ENCODE results near the gene TBC1D9. TPM values are rescaled to one million over a fixed set of nuclear protein-coding genes. Genes with fewer than 3 reads are reported as not detected.
A peak's percentile ranks its signal among the peaks of the same experiment; 100 is the strongest.

The TBC1D9 gene
- polyA plus RNA-seq, 3 donors: 13.6 to 33.5 (median 21.0) TPM

DNA sequence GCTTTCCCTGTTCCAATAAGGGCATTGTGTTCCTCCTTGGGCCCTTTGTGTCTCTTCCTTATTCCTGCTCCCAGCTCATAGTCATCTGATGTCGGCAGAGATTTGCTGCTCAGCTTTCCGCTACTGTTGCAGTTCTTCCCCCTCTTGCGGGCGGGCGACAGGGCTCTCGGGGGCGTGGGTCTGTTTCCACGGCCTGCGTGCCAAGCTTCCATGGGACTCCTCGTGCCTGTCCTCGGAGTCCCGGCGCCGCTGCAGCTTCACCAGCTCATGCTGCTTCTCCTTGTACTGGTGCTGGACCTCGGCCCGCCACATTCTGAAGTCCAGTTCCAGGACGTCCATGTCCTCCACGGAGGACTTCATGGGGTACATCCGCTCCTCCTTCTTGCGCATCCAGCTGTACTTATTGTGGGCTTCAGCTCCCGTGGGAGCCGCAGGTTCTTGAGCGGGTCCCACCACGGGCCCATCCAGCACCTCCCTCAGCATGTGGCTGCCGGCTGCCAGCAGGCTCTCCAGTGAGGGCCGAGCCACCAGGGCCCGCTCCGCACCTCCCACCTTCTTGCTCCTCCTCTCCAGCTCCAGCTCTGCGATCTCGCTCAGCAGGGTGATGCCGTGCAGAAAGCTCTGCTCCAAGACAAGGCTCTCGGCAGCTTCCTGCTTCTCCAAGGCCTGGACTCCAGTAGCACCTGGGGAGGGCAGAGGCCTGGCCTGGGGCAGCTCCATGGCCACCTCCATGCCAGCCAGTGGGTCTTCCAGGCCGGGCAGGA lies 113.3 kb downstream of the TBC1D9 start:
- Histone ChIP-seq H3K27me3 (ENCODE audit: control insufficient read depth in 2 of 2, insufficient read depth in 2 of 2, low read length in 2 of 2) (no peaks in the 10 kb centered on the region), H2AFZ (ENCODE audit: insufficient read depth, low read depth, low read length, poor library complexity, severe bottlenecking) (no peak overlapping the region), H3K36me3 (replicated peaks in 1 of 2; ENCODE audit: control insufficient read depth in 1 of 2, insufficient read depth in 2 of 2, low read length in 2 of 2) (peaks cover 38 to 69% of the 10 kb centered on the region in 2 donors), H3K9ac (ENCODE audit: insufficient read depth, low read length, poor library complexity, severe bottlenecking) (no peak overlapping the region), H3K4me3 (replicated peaks in 1 of 3; ENCODE audit: low read depth in 2 of 3, low read length in 3 of 3) (no peak overlapping the region), H3K4me1 (ENCODE audit: control insufficient read depth in 1 of 2, insufficient read depth in 2 of 2, low read length in 2 of 2) (no peaks in the 10 kb centered on the region), H4K20me1 (ENCODE audit: insufficient read depth, low read length) (peaks cover 39% of the 10 kb centered on the region), H3K79me2 (ENCODE audit: insufficient read depth, low read length) (no peaks in the 10 kb centered on the region), H3K9me3 (replicated peaks in 1 of 2; ENCODE audit: control insufficient read depth in 1 of 2, insufficient read depth in 1 of 2, low read length in 2 of 2) (no peaks in the 10 kb centered on the region), H3K4me2 (replicated peaks; ENCODE audit: extremely low read depth, low read length, poor library complexity, severe bottlenecking) (no peak overlapping the region), H3K27ac (ENCODE audit: low read depth in 1 of 2, low read length in 2 of 2) (no peak overlapping the region)
- H3K9me3 Mint-ChIP-seq: peaks cover 0 to 3% (median 1%) of the 10 kb centered on the region in 7 donors
- peaks cover 55 to 70% of the 10 kb centered on the region in 2 donors for H3K36me3 Mint-ChIP-seq
- no peaks in the 10 kb centered on the region for H3K27me3 Mint-ChIP-seq (ENCODE audit: low read depth in 3 of 3)
- no peak for DNase-seq
- TF ChIP-seq, protein P1, sequence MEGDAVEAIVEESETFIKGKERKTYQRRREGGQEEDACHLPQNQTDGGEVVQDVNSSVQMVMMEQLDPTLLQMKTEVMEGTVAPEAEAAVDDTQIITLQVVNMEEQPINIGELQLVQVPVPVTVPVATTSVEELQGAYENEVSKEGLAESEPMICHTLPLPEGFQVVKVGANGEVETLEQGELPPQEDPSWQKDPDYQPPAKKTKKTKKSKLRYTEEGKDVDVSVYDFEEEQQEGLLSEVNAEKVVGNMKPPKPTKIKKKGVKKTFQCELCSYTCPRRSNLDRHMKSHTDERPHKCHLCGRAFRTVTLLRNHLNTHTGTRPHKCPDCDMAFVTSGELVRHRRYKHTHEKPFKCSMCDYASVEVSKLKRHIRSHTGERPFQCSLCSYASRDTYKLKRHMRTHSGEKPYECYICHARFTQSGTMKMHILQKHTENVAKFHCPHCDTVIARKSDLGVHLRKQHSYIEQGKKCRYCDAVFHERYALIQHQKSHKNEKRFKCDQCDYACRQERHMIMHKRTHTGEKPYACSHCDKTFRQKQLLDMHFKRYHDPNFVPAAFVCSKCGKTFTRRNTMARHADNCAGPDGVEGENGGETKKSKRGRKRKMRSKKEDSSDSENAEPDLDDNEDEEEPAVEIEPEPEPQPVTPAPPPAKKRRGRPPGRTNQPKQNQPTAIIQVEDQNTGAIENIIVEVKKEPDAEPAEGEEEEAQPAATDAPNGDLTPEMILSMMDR (IDR thresholded peaks at IDR 0.05): no peak
- H3K4me3 Mint-ChIP-seq: no peak overlapping the region
- H3K4me1 Mint-ChIP-seq: no peaks in the 10 kb centered on the region
- peak overlapping the region in 2 of 7 donors; percentile 17 to 50 for H3K27ac Mint-ChIP-seq
- WGBS (ENCODE audit: insufficient coverage): 96% methylated on average over 32 of the region's 33 CpGs
- intact Hi-C loops (cut with micrococcal nuclease): no loop called here

DNA sequence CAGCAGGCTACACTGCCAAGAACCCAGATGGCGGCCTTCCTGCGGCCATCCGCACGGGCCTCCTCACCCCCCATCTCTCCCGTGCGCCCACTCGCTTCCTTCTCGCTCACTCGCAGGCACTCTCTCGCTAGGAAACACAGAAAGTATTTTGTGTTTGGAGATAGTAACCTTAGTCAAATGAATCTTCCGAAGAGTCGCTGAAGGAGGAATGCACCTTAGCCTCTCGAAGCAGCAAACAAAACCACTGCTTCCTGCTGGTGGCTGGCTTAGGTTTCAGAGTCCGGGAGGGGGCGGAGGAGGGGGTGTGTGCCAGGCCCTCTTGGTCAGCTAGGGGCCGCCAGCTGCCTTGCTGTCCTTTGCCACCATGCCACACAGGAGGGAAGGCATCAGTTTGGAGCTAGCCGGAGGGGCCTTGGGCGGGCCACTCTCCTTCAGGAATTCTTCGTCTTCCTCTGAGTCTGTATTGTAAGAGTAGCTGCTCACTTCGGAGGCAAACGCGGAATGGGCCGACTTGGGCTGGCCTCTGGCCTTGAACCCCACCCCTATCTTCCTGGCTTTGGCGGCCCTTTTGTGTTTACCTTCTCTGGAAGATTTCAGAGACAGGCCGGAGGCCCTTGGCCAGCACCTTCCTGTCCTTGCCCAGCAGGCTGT lies 114.3 kb downstream of the TBC1D9 start:
- Histone ChIP-seq H3K4me1 (ENCODE audit: control insufficient read depth in 1 of 2, insufficient read depth in 2 of 2, low read length in 2 of 2) (no peaks in the 10 kb centered on the region), H3K36me3 (replicated peaks in 1 of 2; ENCODE audit: control insufficient read depth in 1 of 2, insufficient read depth in 2 of 2, low read length in 2 of 2) (peaks cover 41 to 69% of the 10 kb centered on the region in 2 donors), H3K27me3 (ENCODE audit: control insufficient read depth in 2 of 2, insufficient read depth in 2 of 2, low read length in 2 of 2) (no peaks in the 10 kb centered on the region), H3K4me2 (replicated peaks; ENCODE audit: extremely low read depth, low read length, poor library complexity, severe bottlenecking) (no peak overlapping the region), H4K20me1 (ENCODE audit: insufficient read depth, low read length) (peaks cover 37% of the 10 kb centered on the region), H3K9me3 (replicated peaks in 1 of 2; ENCODE audit: control insufficient read depth in 1 of 2, insufficient read depth in 1 of 2, low read length in 2 of 2) (no peaks in the 10 kb centered on the region), H3K79me2 (ENCODE audit: insufficient read depth, low read length) (no peaks in the 10 kb centered on the region), H3K4me3 (replicated peaks in 1 of 3; ENCODE audit: low read depth in 2 of 3, low read length in 3 of 3) (no peak overlapping the region), H3K9ac (ENCODE audit: insufficient read depth, low read length, poor library complexity, severe bottlenecking) (no peak overlapping the region), H3K27ac (ENCODE audit: low read depth in 1 of 2, low read length in 2 of 2) (no peak overlapping the region), H2AFZ (ENCODE audit: insufficient read depth, low read depth, low read length, poor library complexity, severe bottlenecking) (no peak overlapping the region)
- H3K36me3 Mint-ChIP-seq: peaks cover 54 to 70% of the 10 kb centered on the region in 2 donors
- TF ChIP-seq, protein P1 (IDR thresholded peaks at IDR 0.05): no peak
- 62% methylated on average over 11 of the region's 25 CpGs for WGBS (ENCODE audit: insufficient coverage)
- H3K27me3 Mint-ChIP-seq (ENCODE audit: low read depth in 3 of 3): peaks cover 0 to 2% (median 0%) of the 10 kb centered on the region in 3 donors
- intact Hi-C loops (cut with micrococcal nuclease): no loop called here
- H3K9me3 Mint-ChIP-seq: peaks cover 0 to 5% (median 1%) of the 10 kb centered on the region in 7 donors
- no peak for DNase-seq
- H3K4me1 Mint-ChIP-seq: no peaks in the 10 kb centered on the region
- H3K27ac Mint-ChIP-seq: no peak overlapping the region
- H3K4me3 Mint-ChIP-seq: no peak overlapping the region

Measured in CD14-positive monocyte (primary cell).